ENCODE results near the gene QRSL1. TPM values are rescaled to one million over a fixed set of nuclear protein-coding genes. Genes with fewer than 3 reads are reported as not detected.
"Not testable (repeated sequence)": the region's sequence is repeated elsewhere in the genome, so short reads cannot be mapped to it uniquely, and the experiment has no call there.

The QRSL1 gene, protein sequence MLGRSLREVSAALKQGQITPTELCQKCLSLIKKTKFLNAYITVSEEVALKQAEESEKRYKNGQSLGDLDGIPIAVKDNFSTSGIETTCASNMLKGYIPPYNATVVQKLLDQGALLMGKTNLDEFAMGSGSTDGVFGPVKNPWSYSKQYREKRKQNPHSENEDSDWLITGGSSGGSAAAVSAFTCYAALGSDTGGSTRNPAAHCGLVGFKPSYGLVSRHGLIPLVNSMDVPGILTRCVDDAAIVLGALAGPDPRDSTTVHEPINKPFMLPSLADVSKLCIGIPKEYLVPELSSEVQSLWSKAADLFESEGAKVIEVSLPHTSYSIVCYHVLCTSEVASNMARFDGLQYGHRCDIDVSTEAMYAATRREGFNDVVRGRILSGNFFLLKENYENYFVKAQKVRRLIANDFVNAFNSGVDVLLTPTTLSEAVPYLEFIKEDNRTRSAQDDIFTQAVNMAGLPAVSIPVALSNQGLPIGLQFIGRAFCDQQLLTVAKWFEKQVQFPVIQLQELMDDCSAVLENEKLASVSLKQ
- total RNA-seq = 10 to 100 TPM; 15.8 to 17.9 TPM

DNA sequence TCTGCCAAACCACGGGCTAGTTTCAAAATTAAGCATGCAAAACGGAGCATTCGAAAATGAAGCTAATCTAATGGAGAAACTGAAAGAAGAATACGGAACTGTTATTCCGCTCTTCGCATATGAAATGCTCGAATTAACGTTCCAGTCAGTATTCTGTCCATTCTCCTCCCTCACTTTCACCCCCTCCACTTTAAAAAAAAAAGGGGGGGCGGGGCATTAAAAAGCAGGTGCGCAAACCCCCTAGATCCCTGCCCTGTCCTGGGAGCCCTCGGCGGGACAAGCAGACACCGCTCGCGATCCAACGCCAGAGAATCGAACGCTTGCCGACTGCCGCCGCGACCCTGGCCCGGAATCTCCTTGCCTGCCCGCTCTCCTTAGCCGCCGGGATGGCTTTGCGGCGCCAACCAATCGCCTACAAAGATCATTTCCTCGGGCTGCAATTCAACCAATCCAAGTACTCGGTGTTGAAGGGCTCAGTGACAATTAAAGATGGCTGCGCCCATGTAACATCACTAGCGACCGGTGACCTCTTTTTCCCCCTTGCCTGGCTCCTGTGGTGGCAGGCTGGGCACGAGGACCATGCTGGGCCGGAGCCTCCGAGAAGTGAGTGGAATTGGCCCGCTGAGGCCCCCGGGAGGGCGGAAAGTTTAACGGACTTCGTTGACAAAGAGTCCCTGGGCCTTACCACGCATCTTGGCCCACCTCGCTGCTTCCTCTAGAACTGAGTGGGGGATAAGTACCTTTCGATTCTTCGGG lies at the start of gene QRSL1, which contains the start of gene RTN4IP1:
Gene QRSL1 (plus strand): TSS at position 476 of the 756 bp plus-strand sequence. CDS start 104 bp downstream, at position 580.
Gene RTN4IP1 (minus strand): TSS at position 396 of the 756 bp plus-strand sequence. CDS start 477 bp downstream, outside the sequence.
- ATAC-seq (peak; percentile 91), DNase-seq (peak; percentile 90)
- ChIA-PET POLR2A (interaction anchor here (0.7 kb wide), 2 partner anchors 398 to 830 kb away, joined by 3 to 4 read pairs; partner anchors contain the start of gene PDSS2), CTCF (interaction anchor here (0.6 to 1.0 kb wide), 4 partner anchors 68 to 368 kb away, joined by 3 read pairs; no protein-coding TSS in a partner anchor)
- Mint-ChIP-seq H3K27me3 (no peaks in the 10 kb centered on the region), H3K4me3 (peak within 1 kb of the TSS; percentile 97), H3K36me3 (ENCODE audit: low read depth) (peaks cover 5% of the 10 kb centered on the region), H3K4me1 (peaks cover 28% of the 10 kb centered on the region), H3K27ac (peak within 1 kb of the TSS; percentile 98), H3K9me3 (ENCODE audit: low read depth) (no peaks in the 10 kb centered on the region)
- intact Hi-C loops (cut with DNase I, micrococcal nuclease) = loop anchor here (1.0 to 5.0 kb wide), 8 partner anchors 16 to 1227 kb away; partner anchors contain the start of genes ATG5 (in 1 of the 2), MTRES1 (in 1 of the 2), PDSS2 (in 1 of the 2) and PREP (in 1 of the 2)

DNA sequence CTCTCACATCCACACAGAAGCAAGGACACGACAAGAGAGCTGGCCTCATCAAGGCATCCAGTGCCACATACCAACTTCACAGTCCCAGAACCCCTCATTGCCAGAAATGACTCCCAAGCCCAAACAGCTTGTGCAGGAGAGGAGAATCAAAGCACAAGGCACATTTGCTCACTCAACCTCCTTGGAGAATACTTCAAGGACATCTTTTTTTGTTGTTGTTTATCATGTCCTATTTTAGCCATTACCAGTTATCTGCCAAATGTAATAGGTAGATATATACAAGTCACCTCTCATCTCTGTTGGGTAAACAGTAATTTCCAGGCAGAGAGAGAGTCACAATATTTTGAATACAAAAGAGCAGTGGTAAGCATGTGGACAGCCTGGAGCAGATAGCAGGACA lies 47.9 kb upstream of the QRSL1 start:
- intact Hi-C loops (cut with DNase I, micrococcal nuclease) = no loop called here
- ChIA-PET CTCF (interaction anchor here (1.0 kb wide), 1 partner anchor 10 kb away, joined by 4 read pairs; no protein-coding TSS in a partner anchor), POLR2A (no interaction called here)
- no peaks in the 10 kb centered on the region for H3K27me3 Mint-ChIP-seq
- no peaks in the 10 kb centered on the region for H3K9me3 Mint-ChIP-seq (ENCODE audit: low read depth)
- ATAC-seq = no peak
- no peak for DNase-seq
- H3K4me3 Mint-ChIP-seq = no peak overlapping the region
- no peaks in the 10 kb centered on the region for H3K4me1 Mint-ChIP-seq
- H3K36me3 Mint-ChIP-seq (ENCODE audit: low read depth) = peaks cover 8% of the 10 kb centered on the region
- H3K27ac Mint-ChIP-seq = no peak overlapping the region

DNA sequence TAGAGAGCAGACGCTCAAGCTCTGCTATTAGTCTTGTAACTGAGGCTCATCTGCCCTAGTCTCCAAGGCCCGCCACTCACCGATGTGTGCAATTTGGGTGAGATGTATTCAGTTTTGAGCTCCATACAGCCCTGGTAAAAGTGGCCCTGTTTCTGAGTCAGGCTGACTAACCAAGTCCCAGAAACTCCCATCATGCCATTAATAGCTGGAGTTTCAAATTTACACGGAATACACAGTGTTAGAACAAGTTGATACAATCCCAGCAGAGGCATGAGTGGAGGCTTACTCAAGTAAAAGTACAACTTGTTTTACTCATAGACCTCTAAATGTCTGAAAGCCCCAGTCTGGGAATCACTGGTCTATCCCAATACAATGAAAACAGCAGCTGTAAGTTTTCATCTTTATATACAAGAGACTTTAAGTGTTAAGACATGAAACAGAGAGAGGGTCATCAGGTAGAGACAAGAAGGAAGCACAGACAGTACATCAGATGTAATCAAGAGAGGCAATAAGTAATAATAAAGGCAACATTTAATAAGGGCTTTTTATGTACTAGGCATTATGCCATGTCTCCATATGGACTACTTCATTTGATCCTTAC lies 42.5 kb upstream of the QRSL1 start:
- peaks cover 13% of the 10 kb centered on the region for H3K36me3 Mint-ChIP-seq (ENCODE audit: low read depth)
- H3K9me3 Mint-ChIP-seq (ENCODE audit: low read depth) = no peaks in the 10 kb centered on the region
- ChIA-PET POLR2A (no interaction called here), CTCF (interaction anchor here (3.2 kb wide), 1 partner anchor 143 kb away, joined by 15 read pairs; no protein-coding TSS in a partner anchor)
- H3K4me1 Mint-ChIP-seq = no peaks in the 10 kb centered on the region
- H3K27ac Mint-ChIP-seq = no peak overlapping the region
- no peak for DNase-seq
- H3K4me3 Mint-ChIP-seq = no peak overlapping the region
- peak; percentile 42 for ATAC-seq
- intact Hi-C loops (cut with DNase I, micrococcal nuclease) = no loop called here
- H3K27me3 Mint-ChIP-seq = no peaks in the 10 kb centered on the region

DNA sequence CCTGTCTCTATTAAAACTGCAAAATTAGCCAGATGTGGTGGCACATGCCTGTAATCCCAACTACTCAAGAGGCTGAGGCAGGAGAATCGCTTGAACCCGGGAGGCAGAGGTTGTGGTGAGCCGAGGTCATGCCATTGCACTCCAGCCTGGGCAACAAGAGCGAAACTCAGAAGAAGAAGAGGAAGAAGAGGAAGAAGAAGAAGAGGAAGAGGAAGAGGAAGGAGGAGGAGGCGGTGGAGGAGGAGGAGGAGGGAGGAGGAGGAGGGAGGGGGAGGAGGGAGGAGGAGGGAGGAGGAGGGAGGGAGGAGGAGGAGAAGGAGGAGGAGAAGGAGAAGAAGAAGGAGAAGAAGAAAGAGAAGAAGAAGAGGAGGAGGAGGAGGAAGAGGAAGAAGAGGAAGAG lies 40.4 kb upstream of the QRSL1 start:
- CTCF ChIA-PET; H3K9me3 Mint-ChIP-seq (ENCODE audit: low read depth); DNase-seq; H3K27ac Mint-ChIP-seq; ATAC-seq; H3K4me3 Mint-ChIP-seq; POLR2A ChIA-PET; H3K27me3 Mint-ChIP-seq; H3K4me1 Mint-ChIP-seq; intact Hi-C loops (cut with DNase I, micrococcal nuclease): not testable (repeated sequence)
- H3K36me3 Mint-ChIP-seq (ENCODE audit: low read depth) = peaks cover 15% of the 10 kb centered on the region

DNA sequence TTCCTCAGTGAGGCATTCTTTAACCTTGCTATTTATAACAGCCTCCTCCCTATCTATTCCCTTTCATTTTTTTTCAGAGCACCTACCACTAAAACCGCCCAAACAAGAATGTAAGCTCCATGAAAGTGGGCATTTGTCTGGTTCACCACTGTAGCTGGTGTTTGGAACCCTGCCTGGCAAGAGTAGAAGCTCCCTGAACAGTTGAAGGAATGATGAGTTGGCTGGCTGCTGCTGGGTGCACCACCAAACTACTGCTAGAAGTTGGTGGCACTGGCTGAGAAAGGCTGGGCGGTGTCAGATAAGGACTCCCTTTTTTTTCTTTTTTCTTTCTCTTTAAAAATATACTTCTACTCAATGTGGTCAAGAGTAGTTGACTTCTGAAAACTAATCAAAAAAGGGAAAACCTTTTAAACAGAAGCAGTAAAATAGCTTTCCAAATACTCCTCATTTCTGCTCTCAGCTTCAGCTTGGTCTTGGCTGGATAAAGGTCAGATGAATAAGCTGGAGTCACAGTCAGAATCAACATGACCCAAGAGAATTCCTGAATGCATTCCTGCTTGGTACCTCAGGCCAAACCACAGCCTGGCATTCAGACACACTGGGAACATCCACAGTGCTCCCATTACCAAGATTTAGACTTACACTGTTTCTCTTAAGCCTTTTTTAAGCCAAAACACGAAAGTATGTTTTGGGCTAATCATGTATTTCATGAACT lies 38.1 kb upstream of the QRSL1 start:
- DNase-seq (no peak), ATAC-seq (no peak)
- H3K9me3 Mint-ChIP-seq (ENCODE audit: low read depth) = no peaks in the 10 kb centered on the region
- no peak overlapping the region for H3K27ac Mint-ChIP-seq
- ChIA-PET CTCF (interaction anchor here (0.6 to 0.9 kb wide), 3 partner anchors 10 to 393 kb away, joined by 3 to 4 read pairs (median 3); no protein-coding TSS in a partner anchor), POLR2A (no interaction called here)
- no peaks in the 10 kb centered on the region for H3K27me3 Mint-ChIP-seq
- peaks cover 11% of the 10 kb centered on the region for H3K36me3 Mint-ChIP-seq (ENCODE audit: low read depth)
- no peak overlapping the region for H3K4me3 Mint-ChIP-seq
- H3K4me1 Mint-ChIP-seq = no peaks in the 10 kb centered on the region
- intact Hi-C loops (cut with DNase I, micrococcal nuclease) = no loop called here

DNA sequence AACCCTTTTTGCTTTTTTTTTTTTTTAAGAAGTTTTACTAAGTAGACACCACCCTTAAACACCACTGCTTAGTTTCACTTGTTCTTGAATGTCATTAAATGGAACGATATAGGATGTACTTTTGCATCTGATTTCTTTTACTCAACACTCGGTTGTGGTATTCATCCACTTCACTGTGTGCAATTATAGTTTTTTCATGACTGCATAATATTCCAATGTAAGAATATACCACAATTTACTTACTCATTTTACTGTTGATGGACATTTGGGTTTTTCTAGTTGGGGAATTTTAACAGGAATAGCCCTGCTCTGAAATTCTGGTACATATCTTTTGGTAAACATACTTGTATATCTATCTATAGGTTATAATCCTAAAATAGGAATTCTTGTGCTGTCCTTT lies 29.9 kb upstream of the QRSL1 start:
- no peak overlapping the region for H3K4me3 Mint-ChIP-seq
- no peaks in the 10 kb centered on the region for H3K9me3 Mint-ChIP-seq (ENCODE audit: low read depth)
- POLR2A ChIA-PET = no interaction called here

DNA sequence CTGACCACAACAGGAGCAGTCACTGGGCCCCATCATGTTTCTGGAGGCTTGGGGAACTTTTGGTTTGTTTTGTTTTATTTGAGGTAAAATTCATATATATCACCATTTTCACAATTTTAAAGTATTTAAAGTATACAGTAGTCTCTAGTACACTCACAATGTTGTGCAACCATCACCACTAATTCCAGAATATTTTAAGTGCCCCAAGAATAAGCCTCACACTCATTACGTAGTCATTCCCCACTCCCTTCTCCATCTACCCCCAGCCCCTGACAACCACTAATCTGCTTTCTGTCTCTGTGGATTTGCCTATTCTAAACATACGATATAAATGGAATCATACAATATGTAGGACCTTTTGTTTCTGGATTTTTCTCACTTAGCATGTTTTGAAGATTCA lies 29.0 kb upstream of the QRSL1 start:
- Mint-ChIP-seq H3K9me3 (ENCODE audit: low read depth) (no peaks in the 10 kb centered on the region), H3K27ac (no peak overlapping the region), H3K4me1 (no peaks in the 10 kb centered on the region), H3K4me3 (no peak overlapping the region), H3K36me3 (ENCODE audit: low read depth) (peaks cover 8% of the 10 kb centered on the region), H3K27me3 (no peaks in the 10 kb centered on the region)
- ChIA-PET CTCF (no interaction called here), POLR2A (no interaction called here)
- ATAC-seq (no peak), DNase-seq (no peak)
- intact Hi-C loops (cut with DNase I, micrococcal nuclease) = no loop called here

More for the DNA sequence above, 29.9 kb upstream of the QRSL1 start:
- intact Hi-C loops (cut with DNase I, micrococcal nuclease) = no loop called here
- CTCF ChIA-PET = interaction anchor here (1.0 kb wide), 1 partner anchor 398 kb away, joined by 3 read pairs; no protein-coding TSS in a partner anchor
- ATAC-seq (no peak), DNase-seq (no peak)
- Mint-ChIP-seq H3K27me3 (no peaks in the 10 kb centered on the region), H3K4me1 (no peaks in the 10 kb centered on the region), H3K27ac (no peak overlapping the region), H3K36me3 (ENCODE audit: low read depth) (peaks cover 8% of the 10 kb centered on the region)

DNA sequence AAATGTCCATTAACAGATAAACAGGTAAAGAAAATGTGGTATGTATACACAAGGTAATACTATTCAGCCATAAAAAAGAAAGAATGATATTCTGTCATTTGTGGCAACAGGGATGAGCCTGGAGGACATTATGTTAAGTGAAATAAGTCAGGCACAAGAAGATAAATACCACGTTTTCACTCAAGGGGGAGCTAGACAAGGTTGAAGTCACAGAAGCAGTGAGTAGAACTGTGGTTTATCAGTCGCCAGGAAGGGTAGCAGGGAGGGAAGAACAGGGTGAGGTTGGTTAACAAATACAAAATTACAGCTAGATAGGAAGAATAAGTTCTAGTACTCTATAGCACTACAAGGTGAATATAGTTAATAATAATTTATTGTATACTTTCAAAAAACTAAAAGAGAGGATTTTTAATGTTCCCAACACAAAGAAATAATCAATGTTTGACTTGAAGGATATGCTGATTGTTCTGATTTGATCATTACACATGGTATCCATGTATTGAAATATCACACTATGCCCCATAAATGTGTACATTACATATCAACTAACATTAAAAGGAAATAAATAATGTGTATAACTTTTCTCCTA lies 21.2 kb upstream of the QRSL1 start:
- intact Hi-C loops (cut with DNase I, micrococcal nuclease) = loop anchor here (1.0 kb wide), 2 partner anchors 21 to 371 kb away; partner anchors contain the start of genes QRSL1 (in 1 of the 2) and RTN4IP1 (in 1 of the 2)
- ATAC-seq (peak; percentile 86), DNase-seq (peak; percentile 19)
- no peaks in the 10 kb centered on the region for H3K27me3 Mint-ChIP-seq
- POLR2A ChIA-PET = no interaction called here
- no peak overlapping the region for H3K27ac Mint-ChIP-seq
- no peaks in the 10 kb centered on the region for H3K9me3 Mint-ChIP-seq (ENCODE audit: low read depth)
- peaks cover 8% of the 10 kb centered on the region for H3K4me1 Mint-ChIP-seq
- H3K4me3 Mint-ChIP-seq = no peak overlapping the region
- CTCF ChIA-PET = interaction anchor here (0.6 to 1.5 kb wide), 12 partner anchors 9 to 405 kb away, joined by 3 to 8 read pairs (median 4); no protein-coding TSS in a partner anchor
- peaks cover 6% of the 10 kb centered on the region for H3K36me3 Mint-ChIP-seq (ENCODE audit: low read depth)

DNA sequence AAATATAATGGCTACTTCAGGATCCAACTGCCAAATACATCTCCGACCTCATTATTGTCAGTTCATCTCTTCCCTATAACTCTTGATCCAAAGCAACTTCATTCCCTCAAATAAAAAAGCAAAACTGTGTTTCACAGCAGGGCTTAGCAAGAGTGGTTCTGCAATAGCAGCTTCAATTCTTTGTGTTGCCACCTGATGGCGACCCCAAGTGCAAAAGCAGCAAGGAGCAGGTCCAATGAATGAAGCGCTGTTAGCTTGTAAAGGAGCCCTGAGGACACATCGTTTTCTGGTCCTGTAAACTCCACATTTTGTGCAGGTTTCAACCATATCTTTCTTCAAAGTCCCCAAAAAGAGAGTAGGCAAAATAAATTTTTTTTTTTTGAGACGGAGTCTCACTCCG lies 19.7 kb upstream of the QRSL1 start:
- ChIA-PET CTCF (interaction anchor here (0.7 to 1.5 kb wide), 9 partner anchors 9 to 1093 kb away, joined by 3 to 7 read pairs (median 4); no protein-coding TSS in a partner anchor), POLR2A (no interaction called here)
- DNase-seq (peak; percentile 47), ATAC-seq (peak; percentile 52)
- H3K27me3 Mint-ChIP-seq = no peaks in the 10 kb centered on the region
- intact Hi-C loops (cut with DNase I, micrococcal nuclease) = no loop called here
- peaks cover 17% of the 10 kb centered on the region for H3K4me1 Mint-ChIP-seq
- no peak overlapping the region for H3K27ac Mint-ChIP-seq
- H3K36me3 Mint-ChIP-seq (ENCODE audit: low read depth) = peaks cover 7% of the 10 kb centered on the region
- H3K9me3 Mint-ChIP-seq (ENCODE audit: low read depth) = no peaks in the 10 kb centered on the region
- no peak overlapping the region for H3K4me3 Mint-ChIP-seq

DNA sequence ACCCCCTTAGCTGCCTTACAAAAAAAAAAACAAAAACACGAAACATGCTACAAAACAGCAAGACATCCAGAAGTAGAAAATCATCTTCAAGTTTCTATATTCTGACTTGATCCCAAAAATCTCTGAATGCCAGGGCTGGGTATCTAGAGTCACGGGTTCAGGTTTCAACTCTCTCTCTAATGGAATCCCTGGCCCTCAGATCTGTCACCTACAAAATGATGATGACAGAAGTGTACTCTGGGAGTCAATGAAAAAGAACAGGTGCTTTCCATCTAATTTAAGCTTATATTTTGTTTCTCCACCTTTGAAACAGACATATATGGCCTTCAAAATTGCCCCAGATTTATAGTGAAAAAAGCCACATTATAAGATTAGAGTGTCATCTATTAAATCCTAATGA lies 18.3 kb upstream of the QRSL1 start:
- no peaks in the 10 kb centered on the region for H3K27me3 Mint-ChIP-seq
- intact Hi-C loops (cut with DNase I, micrococcal nuclease) = no loop called here
- peaks cover 9% of the 10 kb centered on the region for H3K36me3 Mint-ChIP-seq (ENCODE audit: low read depth)
- no peak overlapping the region for H3K4me3 Mint-ChIP-seq
- ATAC-seq (no peak), DNase-seq (no peak)
- H3K9me3 Mint-ChIP-seq (ENCODE audit: low read depth) = no peaks in the 10 kb centered on the region
- no peak overlapping the region for H3K27ac Mint-ChIP-seq
- POLR2A ChIA-PET = no interaction called here
- CTCF ChIA-PET = interaction anchor here (0.7 to 1.5 kb wide), 4 partner anchors 11 to 166 kb away, joined by 3 to 4 read pairs (median 4); no protein-coding TSS in a partner anchor
- peaks cover 17% of the 10 kb centered on the region for H3K4me1 Mint-ChIP-seq
